Right cardiac atrium (tissue), 5 donors: ENCODE results near the gene RPSA. TPM values are rescaled to one million over a fixed set of nuclear protein-coding genes. Genes with fewer than 3 reads are reported as not detected.
"Not testable (repeated sequence)": the region's sequence is repeated elsewhere in the genome, so short reads cannot be mapped to it uniquely, and the experiment has no call there.

Experiments used
- ATAC-seq, 2 donors: fragments of 200-7000 bp; cut with Tn5 transposase; one replicate each; pipeline versions ENCODE4 v1.8.0 to v1.9.1; 2020; ENCODE audit warnings: moderate library complexity in 2 of 2, mild to moderate bottlenecking in 1 of 2
- DNase-seq, 3 donors: peaks; one replicate each; pipeline ENCODE4 v3.0.0-alpha.2; 2020
- H3K27ac ChIP-seq: one replicate; pipeline ENCODE4 v1.5.1; 2013; ENCODE audit warnings: mild to moderate bottlenecking, low read length, control low read depth, moderate library complexity
- H3K27me3 ChIP-seq: one replicate; pipeline ENCODE4 v1.6.1; 2013; ENCODE audit not compliant: control insufficient read depth, insufficient read depth
- H3K4me1 ChIP-seq: one replicate; pipeline ENCODE4 v1.6.1; 2013; ENCODE audit warnings: low read length; ENCODE audit not compliant: control insufficient read depth, insufficient read depth
- H3K4me3 ChIP-seq: one replicate; pipeline ENCODE4 v1.5.1; 2013; ENCODE audit warnings: low read length, control low read depth
- H3K9me3 ChIP-seq: one replicate; pipeline ENCODE4 v1.6.1; 2013; ENCODE audit warnings: low read length; ENCODE audit not compliant: control insufficient read depth
- WGBS: extraction: QIAGEN DNeasy Blood & Tissue Kit; methylation state at CpG from one replicate; pipeline ENCODE4 v1.1.7; 2013; 5-methylcytosine and 5-hydroxymethylcytosine counted together
- intact Hi-C, 4 donors: fragments of 100-400 bp; cut with DNase I; formaldehyde crosslinking; loops; one replicate each; pipeline versions ENCODE4 v1.11.0 to v1.14.0; 2022 to 2023
- polyA plus RNA-seq: library from polyadenylated mRNA; stranded (reverse); fragments of 200-250 nt; gene quantifications from one replicate; pipeline ENCODE4 v1.2.3, GENCODE V29; 2013
- total RNA-seq, 4 donors: library from RNA; stranded (reverse); fragmentation: NEBNext Ultra II Directional; extraction: Animal tissue kit (Norgen Biotek cat#: 25700); gene quantifications; one replicate each; pipeline ENCODE4 v1.2.1, GENCODE V29; 2021
- donor health status: healthy with polysubstance abuse.
- donor health status: DM: no; HTN: yes; CAD: no.
- donor health status: DM: no; HTN: no; CAD: no.
- donor health status: DM: no; HTN: yes; CAD: no; lungs with severe emphysema.
- donor health status: DM: yes; HTN: yes; CAD: no.

Gene RPSA
- total and polyA plus RNA-seq, 5 donors: 446 to 642 (median 557) TPM

DNA sequence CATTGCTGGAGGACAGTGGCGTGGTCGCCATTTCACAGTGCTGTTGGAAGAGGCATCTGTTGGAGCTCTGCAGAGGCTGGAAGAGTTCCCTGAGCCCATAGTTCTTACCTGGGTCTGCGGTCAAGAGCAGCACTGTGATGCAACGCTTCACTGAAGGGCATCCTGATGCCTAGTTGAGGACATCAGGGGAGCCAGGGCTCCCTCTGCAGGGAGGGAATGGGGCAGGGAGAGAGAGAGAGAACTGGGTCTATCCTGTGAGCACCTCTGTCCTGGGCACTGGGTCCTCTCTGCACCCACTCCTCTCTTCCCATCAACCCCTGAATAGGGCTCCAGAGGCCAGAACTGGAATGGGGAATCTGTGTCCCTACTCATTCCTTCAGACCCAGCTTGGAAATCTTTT, 37.0 kb downstream of the RPSA start:
- H3K4me1 ChIP-seq: no peaks in the 10 kb centered on the region
- ATAC-seq (no peak), DNase-seq (no peak)
- 79% methylated on average over 4 of the region's 4 CpGs for WGBS
- no peak overlapping the region for H3K4me3 ChIP-seq
- no peak overlapping the region for H3K27ac ChIP-seq
- H3K27me3 ChIP-seq: no peaks in the 10 kb centered on the region
- H3K9me3 ChIP-seq: no peaks in the 10 kb centered on the region
- intact Hi-C loops: no loop called here

DNA sequence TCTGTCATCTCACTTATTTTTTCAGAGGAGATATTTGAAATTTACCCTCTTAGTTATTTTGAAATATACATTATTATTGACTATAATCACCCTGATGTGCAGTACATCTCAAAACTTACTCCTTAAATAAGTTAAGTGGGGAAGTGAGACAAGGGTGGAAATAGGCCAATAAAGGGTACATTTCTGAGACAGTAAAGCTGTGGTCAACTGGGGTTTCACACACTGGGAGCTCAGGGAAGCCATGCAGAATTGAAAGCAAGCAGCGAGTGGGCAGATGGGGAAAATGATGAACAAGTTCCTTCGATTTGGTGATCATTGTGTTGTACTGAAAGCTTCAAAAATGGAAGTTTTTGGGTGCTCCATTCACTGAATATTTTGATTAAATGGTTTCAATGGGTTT, 39.4 kb downstream of the RPSA start:
- no peaks in the 10 kb centered on the region for H3K27me3 ChIP-seq
- no peaks in the 10 kb centered on the region for H3K4me1 ChIP-seq
- DNase-seq (no peak), ATAC-seq (no peak)
- WGBS: 67% methylated on average over 2 of the region's 2 CpGs
- no peak overlapping the region for H3K4me3 ChIP-seq
- no peaks in the 10 kb centered on the region for H3K9me3 ChIP-seq
- H3K27ac ChIP-seq: no peak overlapping the region
- intact Hi-C loops: loop anchor here in 3 of 4 donors (5.0 kb wide), 1 partner anchor 51 kb away; no protein-coding TSS in a partner anchor

DNA sequence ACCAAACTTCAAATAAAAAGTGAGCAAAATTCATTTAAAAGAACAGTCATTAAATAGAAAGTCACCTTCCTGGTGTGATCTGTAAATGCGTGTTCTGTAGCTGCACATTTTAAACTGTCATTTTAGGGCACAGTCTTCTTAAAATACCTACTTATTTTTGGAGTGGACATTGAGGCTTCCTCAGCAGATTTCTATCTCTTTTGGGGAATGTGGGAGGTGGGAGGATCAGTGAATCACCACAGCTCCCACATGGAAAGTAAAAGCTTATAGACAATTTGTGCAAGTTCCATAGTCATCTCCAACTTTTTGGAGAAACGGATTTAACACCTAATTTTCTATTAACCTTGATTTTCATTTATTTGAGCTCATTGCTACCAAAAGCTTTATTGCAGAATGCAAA, 39.9 kb downstream of the RPSA start:
- Histone ChIP-seq H3K4me3 (no peak overlapping the region), H3K27me3 (no peaks in the 10 kb centered on the region), H3K4me1 (no peaks in the 10 kb centered on the region), H3K9me3 (no peaks in the 10 kb centered on the region), H3K27ac (no peak overlapping the region)
- 82% methylated on average over 2 of the region's 2 CpGs for WGBS
- ATAC-seq: no peak
- no peak for DNase-seq
- intact Hi-C loops: loop anchor here in 3 of 4 donors (5.0 kb wide), 1 partner anchor 51 kb away; no protein-coding TSS in a partner anchor

DNA sequence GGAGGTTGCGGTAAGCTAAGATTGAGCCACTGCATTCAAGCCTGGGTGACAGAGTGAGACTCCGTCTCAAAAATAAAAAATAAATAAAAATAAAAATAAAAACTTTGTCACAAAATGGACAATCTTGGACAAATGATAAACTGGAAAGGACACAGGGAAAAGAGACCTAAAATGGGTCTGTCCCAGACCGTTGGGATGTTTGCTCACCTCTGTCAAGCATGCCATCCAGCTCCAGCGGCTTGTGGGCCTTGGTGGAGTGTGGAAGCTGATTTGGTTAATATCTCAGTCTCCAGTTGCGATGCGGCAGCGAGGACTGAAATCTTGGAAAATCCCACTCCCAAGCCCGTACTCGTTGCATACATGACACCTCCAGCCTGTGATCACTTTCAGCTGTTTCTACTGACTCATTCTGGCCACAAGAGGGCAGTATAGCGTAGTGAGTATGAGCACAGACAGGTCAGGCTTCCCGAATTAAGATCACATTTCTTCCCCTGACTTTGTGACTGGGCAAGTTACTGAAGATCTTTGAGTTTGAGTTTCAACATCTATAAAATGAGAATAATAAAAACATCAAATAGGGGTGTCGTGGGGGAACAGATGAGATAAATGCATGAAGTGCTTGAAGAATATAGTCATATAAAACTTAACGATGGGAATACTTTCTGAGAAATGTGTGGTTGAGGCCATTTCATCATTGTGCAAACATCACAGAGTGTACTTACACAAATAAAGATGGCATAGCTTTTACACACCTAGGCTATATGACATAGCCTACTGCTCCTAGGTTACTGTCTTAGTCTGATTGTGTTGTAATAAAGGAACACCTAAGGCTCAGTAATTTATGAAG, 41.3 kb downstream of the RPSA start:
- intact Hi-C loops: loop anchor here in 3 of 4 donors (5.0 kb wide), 1 partner anchor 49 kb away; no protein-coding TSS in a partner anchor

DNA sequence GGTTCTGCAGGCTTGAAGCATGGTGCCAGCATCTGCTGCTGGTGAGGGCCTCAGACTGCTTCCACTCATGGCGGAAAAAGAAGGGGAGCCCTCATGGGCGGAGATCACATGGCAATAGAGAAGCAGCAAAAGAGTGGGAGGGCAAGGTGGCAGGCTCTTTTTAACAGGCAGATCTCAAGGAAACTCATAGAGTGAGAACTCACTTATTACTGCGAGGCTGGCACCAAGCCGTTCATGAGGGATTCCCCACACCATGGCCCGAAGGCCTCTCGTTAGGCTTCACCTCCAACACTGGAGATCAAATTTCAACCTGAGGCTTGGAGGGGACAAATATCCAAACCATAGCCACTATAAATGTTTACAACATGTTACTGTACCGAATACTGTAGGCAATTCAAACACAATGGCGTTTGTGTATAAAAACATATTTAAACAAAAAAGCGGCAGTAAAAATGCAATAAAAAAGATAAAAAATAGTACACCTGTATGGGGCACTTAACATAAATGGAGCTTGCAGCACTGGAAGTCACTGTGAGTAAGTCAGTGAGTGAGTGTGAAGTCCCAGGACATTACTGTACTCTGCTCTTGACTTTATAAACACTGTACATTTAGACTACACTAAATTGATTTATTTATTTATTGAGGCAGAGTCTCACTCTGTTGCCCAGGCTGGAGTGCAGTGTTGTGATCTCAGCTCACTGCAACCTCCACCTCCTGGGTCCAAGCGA, 42.1 kb downstream of the RPSA start:
- no peak for DNase-seq
- no peak for ATAC-seq
- Histone ChIP-seq H3K4me1 (no peaks in the 10 kb centered on the region), H3K27ac (no peak overlapping the region), H3K9me3 (no peaks in the 10 kb centered on the region), H3K27me3 (no peaks in the 10 kb centered on the region), H3K4me3 (no peak overlapping the region)
- intact Hi-C loops: loop anchor here in 3 of 4 donors (5.0 kb wide), 1 partner anchor 49 kb away; no protein-coding TSS in a partner anchor
- WGBS: 73% methylated on average over 10 of the region's 10 CpGs

More for the DNA sequence above, 41.3 kb downstream of the RPSA start:
- Histone ChIP-seq H3K4me1 (no peaks in the 10 kb centered on the region), H3K27me3 (no peaks in the 10 kb centered on the region), H3K27ac (no peak overlapping the region), H3K9me3 (no peaks in the 10 kb centered on the region), H3K4me3 (no peak overlapping the region)
- ATAC-seq (peak; percentile 90 to 93), DNase-seq (peak in 2 of 3 donors; percentile 25 to 54)
- whole genome bisulfite sequencing: 24% methylated on average over 13 of the region's 13 CpGs

DNA sequence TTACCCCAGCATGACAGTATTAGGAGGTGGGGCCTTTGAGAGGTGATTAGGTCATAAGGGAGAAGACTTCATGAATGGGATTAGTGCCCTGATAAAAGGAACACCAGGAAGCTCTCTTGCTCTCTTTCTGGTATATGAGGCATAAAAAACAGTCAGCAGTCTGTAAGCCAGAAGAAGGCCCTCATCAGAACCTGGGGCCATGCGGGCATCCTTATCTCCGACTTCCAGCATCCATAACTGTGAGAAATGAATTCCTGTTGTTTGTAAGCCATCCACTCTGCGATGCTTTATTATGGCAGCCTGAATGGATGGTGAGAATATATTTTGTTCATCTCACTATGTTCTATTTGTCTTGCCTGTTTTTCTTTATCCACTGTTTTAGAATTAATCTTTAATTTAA, 43.3 kb downstream of the RPSA start:
- WGBS: 57% methylated on average over 3 of the region's 3 CpGs
- intact Hi-C loops: loop anchor here in 3 of 4 donors (5.0 kb wide), 1 partner anchor 48 kb away; no protein-coding TSS in a partner anchor
- Histone ChIP-seq H3K9me3 (no peaks in the 10 kb centered on the region), H3K27ac (no peak overlapping the region), H3K4me3 (no peak overlapping the region), H3K27me3 (no peaks in the 10 kb centered on the region), H3K4me1 (no peaks in the 10 kb centered on the region)
- ATAC-seq (no peak), DNase-seq (no peak)

DNA sequence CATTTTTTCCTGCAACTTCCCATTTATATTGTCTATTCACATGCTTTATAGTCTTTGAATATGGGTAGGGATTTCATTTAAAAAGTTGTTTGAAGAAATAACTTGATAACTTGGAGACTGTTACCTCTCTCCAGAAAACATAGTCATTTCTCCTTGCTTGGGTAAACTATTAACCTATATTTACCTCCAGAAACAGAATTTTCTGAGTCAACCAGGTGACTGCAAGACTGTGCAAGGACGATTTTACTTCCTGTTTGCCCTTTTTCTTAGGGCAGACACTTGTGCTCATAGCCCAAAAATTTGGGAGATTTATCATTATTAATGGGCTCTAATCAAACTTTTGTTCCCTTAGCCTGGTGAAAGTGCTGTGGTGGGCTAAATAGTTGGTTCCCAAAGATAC, 46.6 kb downstream of the RPSA start:
- Histone ChIP-seq H3K27me3 (no peaks in the 10 kb centered on the region), H3K27ac (no peak overlapping the region), H3K9me3 (no peaks in the 10 kb centered on the region), H3K4me1 (no peaks in the 10 kb centered on the region), H3K4me3 (no peak overlapping the region)
- DNase-seq (no peak), ATAC-seq (no peak)
- intact Hi-C loops: no loop called here
- WGBS: 64% methylated on average over 1 of the region's 1 CpG

DNA sequence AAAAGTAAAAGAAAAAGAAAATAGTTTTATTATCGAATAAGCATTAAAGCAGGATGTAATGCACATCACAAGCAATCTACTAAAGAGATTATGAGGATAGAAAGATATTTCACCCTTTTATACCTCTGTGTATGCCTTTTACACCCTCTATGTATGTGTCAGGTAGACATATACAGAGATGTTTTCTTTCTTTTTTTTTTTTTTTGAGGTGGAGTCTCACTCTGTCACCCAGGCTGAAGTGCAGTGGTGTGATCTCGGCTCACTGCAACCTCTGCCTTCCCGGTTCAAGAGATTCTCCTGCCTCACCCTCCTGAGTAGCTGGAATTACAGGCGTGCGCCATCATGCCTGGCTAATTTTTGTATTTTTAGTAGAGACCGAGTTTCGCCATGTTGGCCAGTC, 47.4 kb downstream of the RPSA start:
- DNase-seq, H3K4me1 ChIP-seq, H3K27ac ChIP-seq, H3K27me3 ChIP-seq, ATAC-seq, H3K9me3 ChIP-seq, intact Hi-C loops, H3K4me3 ChIP-seq: not testable (repeated sequence)
- 89% methylated on average over 7 of the region's 7 CpGs for WGBS

DNA sequence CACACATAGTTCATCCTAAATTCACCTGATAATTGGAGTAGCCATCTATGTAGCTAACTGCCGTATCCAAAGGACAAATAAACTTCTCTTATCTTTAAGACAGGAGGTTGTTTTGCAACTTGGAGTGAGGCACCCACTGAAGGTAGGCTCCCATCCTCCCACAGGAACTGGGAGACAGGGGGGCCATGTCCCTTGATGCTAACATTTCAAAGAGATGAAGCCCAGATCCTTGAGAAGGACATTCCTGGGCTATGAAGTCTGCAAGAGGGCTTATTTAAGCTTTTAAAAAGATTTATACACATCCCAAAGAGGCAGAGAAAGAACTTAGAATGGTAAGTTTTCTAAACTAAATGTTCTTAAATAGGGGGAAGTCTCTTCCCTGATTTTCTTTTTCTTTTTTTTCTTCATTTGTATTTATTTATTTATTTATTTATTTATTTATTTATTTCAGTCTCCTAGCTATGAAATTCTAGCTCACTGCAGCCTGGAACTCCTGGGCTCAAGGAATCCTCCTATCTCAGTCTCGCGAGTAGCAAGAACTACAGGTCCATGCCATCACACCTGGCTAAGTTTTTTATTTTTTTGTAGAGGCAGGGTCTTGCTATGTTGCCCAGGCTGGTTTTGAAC, 48.2 kb downstream of the RPSA start:
- no peaks in the 10 kb centered on the region for H3K9me3 ChIP-seq
- ATAC-seq (no peak), DNase-seq (no peak)
- no peaks in the 10 kb centered on the region for H3K27me3 ChIP-seq
- intact Hi-C loops: no loop called here
- 48% methylated on average over 3 of the region's 3 CpGs for WGBS
- H3K27ac ChIP-seq: no peak overlapping the region
- H3K4me3 ChIP-seq: no peak overlapping the region
- H3K4me1 ChIP-seq: no peaks in the 10 kb centered on the region

DNA sequence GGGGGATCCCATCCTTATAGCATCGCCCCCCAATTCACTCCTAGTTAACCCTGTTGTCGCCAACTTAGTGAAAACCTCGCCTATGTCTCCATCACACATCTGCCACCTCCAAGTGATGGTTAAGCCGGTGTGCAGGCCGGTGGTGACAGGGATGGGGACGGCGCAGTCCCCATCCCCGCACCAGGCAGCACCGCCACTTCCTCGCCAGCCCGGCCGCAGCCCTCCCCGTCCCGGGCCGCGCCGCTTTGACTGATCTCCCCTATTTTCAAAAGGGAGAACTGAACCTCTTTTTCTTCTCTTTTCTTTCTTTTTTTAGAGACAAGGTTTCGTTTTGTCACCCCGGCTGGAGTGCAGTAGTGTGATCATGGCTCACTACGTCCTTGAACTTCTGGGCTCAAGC, 49.6 kb downstream of the RPSA start:
- Histone ChIP-seq H3K4me1 (no peaks in the 10 kb centered on the region), H3K9me3 (no peaks in the 10 kb centered on the region), H3K27me3 (no peaks in the 10 kb centered on the region), H3K4me3 (no peak overlapping the region), H3K27ac (no peak overlapping the region)
- intact Hi-C loops: no loop called here
- DNase-seq (no peak), ATAC-seq (no peak)
- 96% methylated on average over 20 of the region's 20 CpGs for WGBS

DNA sequence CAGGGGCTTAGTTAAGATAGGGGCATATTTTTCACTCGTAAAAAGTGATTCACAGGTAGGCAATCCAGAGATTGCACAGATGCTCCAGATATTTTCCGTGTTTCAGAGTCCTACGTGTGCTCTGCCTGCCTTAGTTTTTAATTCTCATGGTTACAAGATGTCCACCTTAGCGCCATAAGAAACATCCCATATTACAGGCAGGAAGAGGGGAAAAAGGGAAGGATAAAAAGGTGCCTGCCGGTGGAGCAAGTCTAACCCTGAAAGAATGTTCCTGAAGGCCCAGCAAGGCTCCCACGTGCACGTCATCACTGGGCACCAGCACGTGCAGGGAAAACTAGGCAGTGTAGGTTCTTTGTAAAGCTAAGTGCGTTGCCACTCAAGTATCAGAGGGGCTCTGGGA, 50.8 kb downstream of the RPSA start:
- Histone ChIP-seq H3K4me1 (no peaks in the 10 kb centered on the region), H3K9me3 (no peaks in the 10 kb centered on the region), H3K4me3 (no peak overlapping the region), H3K27me3 (no peaks in the 10 kb centered on the region), H3K27ac (no peak overlapping the region)
- intact Hi-C loops: no loop called here
- 80% methylated on average over 9 of the region's 9 CpGs for WGBS
- ATAC-seq: no peak
- DNase-seq: no peak
